HG03280 (cell line): ENCODE measurements around the gene ZFP3.
"Not testable (repeated sequence)": the region's sequence is repeated elsewhere in the genome, so short reads cannot be mapped to it uniquely, and the experiment has no call there.

Experiments
- ATAC-seq: cut with Tn5 transposase; IDR thresholded peaks from one replicate; pipeline ENCODE4 v1.9.1; 2021; ENCODE audit warnings: mild to moderate bottlenecking, moderate library complexity; ENCODE audit not compliant: unreplicated experiment

The ZFP3 gene

DNA sequence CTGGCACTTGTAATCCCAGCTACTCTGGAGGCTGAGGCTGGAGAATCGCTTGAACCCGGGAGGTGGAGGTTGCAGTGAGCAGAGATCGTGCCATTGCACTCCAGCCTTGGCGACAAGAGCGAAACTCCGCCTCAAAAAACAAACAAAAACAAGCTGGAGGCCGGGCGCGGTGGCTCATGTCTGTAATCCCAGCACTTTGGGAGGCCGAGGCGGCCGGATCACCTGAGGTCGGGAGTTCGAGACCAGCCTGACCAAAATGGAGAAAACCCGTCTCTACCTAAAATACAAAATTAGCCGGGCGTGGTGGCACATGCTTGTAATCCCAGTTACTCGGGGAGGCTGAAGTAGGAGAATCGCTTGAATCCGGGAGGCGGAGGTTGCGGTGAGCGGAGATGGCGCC lies 992 bp upstream of the ZFP3 start:
- ATAC-seq: not testable (repeated sequence)

DNA sequence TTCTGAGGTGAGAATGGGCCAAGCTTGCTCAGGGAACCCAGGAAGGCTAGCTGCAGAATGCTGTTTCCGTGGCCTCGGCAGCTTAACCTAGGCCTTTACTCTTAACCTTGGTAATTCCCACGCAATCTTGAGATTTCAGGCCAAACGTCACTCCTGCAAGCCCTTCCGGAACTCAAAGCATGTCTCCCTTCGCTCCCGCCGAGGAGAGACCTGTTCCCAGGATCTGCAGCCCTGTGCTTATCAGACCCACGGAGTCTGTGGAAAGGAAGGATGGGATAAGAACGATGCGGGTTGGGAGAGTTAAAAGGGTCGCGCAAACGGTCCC lies 524 bp upstream of the ZFP3 start:
- ATAC-seq: no peak

DNA sequence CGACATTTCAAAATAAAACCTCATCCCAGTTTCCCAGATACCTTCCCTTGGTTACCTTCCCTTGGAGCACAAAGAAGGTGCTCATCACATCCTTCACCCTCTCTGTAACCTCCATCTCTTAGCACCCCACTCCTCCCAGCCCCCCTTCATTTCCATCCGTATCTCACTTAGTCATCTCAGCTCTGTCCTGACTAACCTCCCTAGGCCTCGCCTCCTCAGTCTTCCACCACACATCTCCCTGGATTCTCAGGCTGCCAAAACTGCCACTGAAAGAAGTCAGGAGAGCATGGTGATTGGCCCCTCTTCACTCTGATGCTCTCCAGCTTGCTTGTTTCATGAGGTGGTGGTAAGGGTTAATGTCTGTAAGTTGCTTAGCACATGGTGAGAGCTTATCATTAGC lies 2.3 kb downstream of the ZFP3 start:
- no peak for ATAC-seq

GRCh38 chr17:5092218-5093010 lies 14.1 kb downstream of the ZFP3 start:
- ATAC-seq: no peak

DNA sequence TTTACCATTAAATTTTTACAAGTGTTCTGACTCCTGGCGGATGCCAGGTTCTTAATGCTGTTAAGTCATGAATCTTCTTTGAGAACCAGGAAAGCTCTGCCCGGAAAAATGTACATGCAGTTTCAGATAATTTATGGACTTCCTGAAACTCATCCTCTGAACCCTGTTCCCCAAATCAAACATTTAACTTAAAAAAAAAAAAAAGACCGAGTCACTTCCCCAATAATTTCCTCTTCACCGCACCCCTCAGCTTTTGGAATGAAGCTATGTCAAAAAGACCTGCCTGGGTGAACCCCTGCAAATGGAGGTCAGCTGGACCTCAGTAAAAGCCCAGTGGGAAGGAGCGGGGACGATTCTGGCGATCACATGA lies 18.4 kb downstream of the ZFP3 start:
- ATAC-seq: no peak

DNA sequence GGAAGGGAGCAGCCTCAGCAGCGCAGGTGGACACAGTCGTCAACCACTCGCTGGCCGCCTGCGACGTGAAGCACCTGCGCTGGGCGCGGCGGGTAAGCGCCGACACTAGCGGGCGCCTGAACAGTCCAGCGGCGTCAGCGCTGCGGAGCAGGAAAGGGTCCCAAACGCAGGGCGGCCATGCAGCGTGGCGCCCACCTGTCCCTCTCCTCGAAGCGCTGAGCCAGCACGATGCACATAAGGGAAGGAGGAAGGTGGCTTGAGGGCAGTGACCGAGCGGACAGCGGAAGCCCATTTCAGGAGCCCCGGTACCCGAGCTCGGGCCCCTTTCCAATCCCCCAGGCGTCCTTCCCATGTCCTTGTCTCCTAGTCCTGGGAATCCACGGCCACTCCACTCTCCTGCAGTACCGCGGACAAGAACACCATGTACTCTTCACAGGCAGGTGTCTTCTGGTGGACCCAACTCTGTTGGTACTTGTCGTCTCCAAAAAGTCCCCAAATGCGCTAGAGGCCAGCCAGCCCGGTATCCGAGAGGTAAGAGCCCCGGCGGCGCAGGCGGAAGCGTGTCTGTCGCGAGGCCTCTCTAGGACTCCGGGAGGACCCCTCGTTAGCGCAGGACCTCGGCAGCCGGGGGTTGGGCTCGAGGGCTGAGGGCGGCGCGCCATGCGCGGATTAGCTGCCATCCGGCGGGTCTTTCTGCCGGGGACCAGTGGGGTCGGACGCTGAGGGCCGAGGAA lies 19.0 kb downstream of the ZFP3 start:
- no peak for ATAC-seq

DNA sequence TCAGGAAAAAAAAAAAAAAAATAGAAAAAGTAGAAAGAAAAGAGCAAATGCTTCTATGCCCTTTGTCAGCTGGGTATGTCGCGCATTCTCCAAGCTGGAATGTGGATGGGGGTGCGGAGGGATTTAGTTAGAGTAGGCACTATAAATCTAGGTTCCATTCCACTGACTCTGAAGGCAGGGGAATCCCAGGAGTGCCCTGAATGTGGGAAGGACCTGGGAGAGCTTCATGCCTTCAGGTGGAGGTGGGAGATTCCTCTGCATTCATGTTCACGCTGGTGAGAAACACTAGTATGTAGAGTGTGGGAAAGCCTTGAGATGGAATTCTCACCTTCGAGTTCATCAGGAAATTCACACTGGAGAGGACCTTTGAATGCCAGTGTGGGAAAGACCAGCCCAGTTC lies 21.0 kb downstream of the ZFP3 start:
- no peak for ATAC-seq

DNA sequence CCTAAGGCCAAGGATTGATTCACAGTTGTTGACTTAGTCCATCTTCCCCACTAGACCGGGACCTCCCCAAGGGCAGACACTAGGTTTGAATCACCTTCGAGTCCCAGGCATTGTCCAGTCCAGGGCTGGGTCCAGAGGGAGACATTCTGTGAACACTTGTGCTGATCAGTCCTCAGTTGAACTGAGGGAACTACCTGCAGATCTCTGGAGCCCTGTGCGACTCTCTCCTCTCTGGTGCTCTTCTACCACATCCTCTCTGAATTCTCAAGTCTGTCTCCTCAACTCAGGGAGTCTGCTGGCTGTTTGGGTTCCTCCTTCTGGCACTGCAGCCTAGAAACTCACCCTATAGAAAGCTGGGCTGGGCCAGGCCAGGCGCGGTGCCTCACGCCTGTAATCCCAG lies 22.6 kb downstream of the ZFP3 start:
- no peak for ATAC-seq

DNA sequence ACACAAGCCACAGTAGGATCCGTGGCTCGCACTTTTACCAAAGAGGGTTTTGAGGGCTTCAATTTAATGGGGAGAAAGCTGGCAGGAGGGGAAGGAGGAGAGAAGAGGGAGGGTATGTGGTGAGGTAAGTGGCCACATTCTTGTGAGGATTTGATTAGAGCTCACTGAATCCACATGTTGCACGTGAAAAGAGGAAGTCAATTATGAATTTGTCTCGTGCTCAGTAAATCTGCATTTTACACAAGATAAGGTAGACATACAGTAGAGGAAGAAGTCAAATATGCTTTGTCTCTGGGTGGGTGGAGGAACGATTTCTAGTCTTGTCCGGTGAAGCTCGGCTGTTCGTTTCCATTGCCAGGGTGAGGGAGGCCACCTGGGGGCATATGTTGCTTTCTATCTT lies 32.5 kb downstream of the ZFP3 start:
- no peak for ATAC-seq

DNA sequence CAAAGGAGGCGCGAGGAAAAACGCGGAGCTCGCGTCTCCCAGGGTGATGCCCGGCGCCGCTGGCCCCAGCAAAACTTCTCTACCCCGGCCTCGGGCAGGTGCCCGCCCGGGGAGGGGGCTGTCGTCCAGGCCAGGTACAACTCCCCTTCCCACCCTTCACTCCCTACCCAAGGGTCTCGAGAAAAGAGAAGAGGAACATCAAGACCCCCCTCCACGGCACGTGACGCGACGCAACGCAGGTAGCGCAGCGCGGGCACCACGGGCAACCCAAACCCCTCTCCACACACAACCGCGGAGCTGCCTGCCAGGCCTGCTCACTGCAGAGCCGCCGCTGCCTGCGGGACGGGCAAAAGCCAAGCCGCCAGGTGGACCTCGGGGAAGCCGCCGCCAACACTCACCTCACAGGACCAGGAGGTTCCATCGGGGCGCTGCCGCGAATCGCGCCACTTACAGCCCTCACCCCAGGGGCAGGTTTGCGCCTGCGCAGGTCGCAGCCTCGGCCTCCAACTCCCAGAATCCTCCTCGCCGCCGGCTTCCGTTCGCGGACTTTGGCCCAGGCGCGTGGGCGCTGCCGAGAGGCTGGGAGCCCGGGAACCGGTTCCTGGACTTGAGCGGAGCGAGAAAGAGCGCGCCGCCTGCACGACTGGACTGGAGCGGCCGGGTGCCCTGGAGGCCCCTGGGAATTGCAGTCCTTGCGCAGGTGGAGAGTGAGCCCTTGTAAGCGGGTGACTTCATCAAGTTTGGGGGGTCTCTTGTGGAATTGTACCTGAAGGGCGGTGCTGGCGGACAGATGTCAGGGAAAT lies 33.3 kb downstream of the ZFP3 start, which contains the start of gene ZNF232:
TSS of gene ZNF232 (minus strand) at position 477 of the 803 bp plus-strand sequence. CDS start at position 421, 56 bp downstream.
- ATAC-seq: peak; percentile 90

- ATAC-seq: no peak
These were observed 37.7 kb downstream of the ZFP3 start, which contains the start of gene USP6 for GRCh38 chr17:5115673-5116651. TSS of gene USP6 (plus strand) at chr17:5116032. CDS start at chr17:5130368, 14,336 bp downstream.

DNA sequence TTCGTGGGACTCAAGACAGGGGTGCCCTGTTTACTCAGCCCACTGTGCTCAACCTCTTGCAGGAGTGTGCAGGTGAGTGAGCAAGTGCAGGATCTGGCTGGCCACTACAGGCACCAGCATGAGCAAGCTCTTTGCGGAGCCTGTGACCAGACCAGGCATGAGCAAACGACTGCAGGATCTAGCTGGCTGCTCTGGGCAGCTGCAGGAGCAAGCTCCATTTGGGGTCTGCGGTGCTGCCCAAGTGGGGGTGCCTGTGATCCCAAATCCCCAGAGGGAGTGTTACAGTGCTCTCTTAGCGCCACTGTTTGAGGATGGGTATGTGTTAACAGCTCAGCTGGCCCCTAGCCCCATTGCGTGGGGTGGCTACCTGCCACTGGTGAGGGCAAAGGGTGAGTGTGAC lies 40.0 kb downstream of the ZFP3 start:
- ATAC-seq: no peak

GRCh38 chr17:5120036-5120435 lies 41.8 kb downstream of the ZFP3 start:
- ATAC-seq: no peak

DNA sequence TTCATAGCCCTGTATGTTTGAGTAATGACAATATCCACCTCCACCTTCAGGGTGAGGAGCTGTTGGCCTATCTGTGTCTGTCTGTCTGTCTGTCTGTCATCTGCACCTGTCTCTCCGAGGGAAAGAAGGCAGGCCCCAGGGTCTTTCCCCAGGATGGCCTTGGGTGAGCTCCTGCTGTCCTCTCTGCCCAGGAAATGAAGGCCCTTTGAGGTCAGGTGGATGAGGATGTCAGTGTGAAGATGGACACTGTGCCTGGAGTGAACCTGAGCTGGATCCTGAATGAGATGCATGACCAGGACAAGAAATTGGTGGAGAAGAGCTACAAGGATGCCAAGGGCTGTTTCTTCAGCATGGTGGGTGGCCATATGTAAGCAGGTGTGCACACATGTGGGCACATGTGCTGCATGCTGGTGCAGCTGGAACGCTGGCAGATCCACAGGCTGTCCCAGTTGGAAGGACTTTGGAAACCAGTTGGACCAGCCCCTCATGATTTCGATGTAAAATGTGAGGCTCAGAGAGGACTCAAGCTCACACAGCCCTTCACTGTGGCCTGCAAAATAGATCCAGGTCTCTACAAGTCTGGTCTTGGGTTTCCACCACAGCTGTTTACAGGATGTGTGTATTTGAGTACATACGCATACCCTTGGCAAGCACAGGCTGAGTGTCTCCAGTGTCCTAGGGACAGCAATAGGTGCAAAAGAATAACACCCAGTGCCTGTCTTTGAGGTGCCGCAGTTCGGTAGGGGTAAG lies 42.3 kb downstream of the ZFP3 start:
- ATAC-seq: not testable (repeated sequence)

- ATAC-seq: no peak
These were observed 43.0 kb downstream of the ZFP3 start for GRCh38 chr17:5121186-5121841.

DNA sequence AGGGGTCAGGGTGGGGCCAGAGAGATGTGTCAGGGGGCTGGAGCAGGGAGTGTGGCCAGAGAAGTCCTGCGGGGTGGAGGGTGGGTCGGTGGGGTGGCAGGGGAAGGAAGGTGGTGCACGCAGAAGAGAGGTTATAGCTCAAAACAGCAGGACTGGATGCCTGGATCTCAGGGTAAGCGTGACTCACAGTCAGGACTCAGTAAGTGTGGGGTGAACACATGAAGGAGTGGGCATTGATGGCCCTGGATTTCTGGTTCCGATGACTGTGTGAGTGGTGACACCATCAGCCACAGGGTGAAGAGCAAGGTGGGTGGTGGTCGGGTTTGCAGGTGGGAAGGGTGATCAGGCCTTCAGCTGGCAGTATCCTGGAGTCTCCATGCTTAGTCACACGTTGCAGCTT lies 43.8 kb downstream of the ZFP3 start:
- not testable (repeated sequence) for ATAC-seq

DNA sequence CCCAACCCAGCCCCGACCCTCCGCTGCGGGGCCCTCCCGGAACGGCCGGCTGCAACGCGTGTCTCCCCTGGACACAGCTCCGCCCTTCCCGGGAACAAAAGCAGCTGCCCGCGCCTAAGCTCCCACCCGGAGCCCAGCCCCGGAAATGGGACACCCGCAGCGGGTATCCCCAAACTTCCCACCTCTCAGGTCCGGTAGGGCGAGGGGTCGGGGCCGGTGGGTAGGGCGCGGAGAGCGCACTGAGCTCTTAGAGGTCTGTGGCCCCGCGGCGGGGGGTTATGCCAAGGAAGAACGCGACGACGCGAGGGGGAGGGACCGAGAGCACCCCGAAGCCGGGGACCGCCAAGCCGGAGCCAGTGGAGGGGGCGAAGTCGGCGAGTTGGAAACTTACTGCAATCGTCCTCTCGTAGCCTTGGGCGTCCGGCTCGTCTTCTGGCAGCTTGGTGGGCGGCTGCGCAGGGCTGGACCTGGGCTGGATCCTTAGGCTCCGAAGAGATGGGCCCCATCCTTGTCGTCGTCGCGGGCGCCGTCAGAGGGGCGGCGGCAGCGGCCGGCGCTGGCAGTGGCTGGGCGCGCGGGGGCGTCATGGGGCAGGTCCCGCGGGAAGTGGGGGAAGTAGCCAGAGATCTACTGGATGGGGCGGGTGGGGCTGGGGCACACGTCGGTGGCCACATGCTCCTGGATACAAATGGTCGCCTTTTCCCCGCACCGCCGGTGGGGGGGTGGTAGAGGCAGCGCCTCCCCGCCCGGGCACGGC lies 44.5 kb downstream of the ZFP3 start:
- no peak for ATAC-seq

DNA sequence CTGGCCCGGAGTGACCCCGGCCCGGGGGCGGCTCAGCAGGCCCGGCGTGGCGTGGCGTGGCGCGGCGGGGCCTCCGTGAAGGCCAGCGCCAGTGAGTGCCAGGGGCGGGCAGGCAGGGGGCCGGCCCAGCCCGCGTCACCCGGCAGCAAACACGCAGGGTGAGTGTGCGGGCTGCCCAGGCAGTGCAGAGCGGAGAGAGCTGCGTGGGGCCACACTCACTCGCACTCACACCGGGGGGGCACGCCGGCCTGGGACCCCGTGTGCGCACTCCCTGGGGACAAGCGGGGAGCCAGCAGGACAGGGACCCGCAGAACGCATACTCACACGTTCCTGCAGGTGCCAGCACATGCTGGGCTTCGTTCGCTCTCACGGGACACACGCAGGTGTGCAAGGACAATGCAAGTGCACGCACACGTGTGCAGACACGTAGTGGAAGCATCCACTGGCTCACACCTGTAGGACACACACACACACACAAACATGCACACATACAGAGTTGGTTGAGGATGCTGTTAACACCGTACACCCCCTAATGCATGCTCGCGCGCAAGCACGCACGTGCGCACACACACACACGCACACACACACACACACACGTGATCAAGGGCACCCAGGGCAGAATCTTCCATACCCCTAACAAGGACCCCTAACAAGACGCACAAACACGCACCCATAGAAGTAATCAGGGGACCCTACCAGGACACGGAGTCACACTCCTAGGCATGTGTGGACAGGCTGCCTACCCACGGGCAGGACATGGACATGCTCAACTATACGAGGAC lies 45.3 kb downstream of the ZFP3 start:
- no peak for ATAC-seq
